ENCODE measurements around the gene CHCHD6.

Gene CHCHD6

GRCh38 chr3:126663750-126664149 lies 40.3 kb upstream of the CHCHD6 start:
- H3K27ac ChIP-seq, result no peak overlapping the region
- intact Hi-C loops (cut with DNase I; ENCODE audit: low total_unique reads), result no loop called here

DNA sequence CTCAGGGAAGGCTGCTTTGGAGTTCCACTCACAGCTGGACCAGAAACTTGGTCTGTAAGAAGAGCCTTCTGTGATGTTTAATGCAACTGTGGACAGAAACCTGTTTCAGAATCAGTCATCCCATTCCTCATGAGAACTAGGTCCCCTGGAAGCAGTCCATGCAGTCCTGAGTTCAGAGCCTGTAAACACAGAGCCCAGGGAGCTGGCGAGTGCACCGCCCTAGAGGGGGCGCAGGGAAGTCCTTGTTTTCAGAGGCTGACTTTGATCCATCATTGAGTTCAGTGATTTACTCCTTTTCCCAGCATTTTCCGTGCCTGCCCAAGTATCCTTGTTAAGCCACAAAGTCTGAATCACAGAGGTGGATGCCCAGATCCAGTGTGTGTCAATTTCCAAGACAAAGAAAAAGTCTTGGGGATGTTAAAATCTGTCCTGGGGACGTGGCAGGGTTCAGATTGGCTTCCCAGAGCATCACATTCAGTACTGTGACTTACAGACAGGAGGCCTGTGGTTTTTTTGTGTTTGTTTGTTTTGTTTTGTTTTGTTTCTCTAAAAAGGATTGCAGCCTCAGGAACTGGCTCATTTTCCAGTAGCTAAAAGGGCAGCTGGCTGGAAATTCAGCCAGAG lies 39.3 kb upstream of the CHCHD6 start:
- Histone ChIP-seq H3K9me3 (no peaks in the 10 kb centered on the region), H3K27me3 (peaks cover 0 to 42% of the 10 kb centered on the region in 2 donors), H3K4me3 (no peak overlapping the region), H3K27ac (no peak overlapping the region), H3K36me3 (no peaks in the 10 kb centered on the region), H3K4me1 (no peaks in the 10 kb centered on the region)
- intact Hi-C loops (cut with DNase I; ENCODE audit: low total_unique reads), result no loop called here
- TF ChIP-seq, protein P1, sequence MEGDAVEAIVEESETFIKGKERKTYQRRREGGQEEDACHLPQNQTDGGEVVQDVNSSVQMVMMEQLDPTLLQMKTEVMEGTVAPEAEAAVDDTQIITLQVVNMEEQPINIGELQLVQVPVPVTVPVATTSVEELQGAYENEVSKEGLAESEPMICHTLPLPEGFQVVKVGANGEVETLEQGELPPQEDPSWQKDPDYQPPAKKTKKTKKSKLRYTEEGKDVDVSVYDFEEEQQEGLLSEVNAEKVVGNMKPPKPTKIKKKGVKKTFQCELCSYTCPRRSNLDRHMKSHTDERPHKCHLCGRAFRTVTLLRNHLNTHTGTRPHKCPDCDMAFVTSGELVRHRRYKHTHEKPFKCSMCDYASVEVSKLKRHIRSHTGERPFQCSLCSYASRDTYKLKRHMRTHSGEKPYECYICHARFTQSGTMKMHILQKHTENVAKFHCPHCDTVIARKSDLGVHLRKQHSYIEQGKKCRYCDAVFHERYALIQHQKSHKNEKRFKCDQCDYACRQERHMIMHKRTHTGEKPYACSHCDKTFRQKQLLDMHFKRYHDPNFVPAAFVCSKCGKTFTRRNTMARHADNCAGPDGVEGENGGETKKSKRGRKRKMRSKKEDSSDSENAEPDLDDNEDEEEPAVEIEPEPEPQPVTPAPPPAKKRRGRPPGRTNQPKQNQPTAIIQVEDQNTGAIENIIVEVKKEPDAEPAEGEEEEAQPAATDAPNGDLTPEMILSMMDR (IDR thresholded peaks at IDR 0.05), result no peak
- no peak for DNase-seq

More at GRCh38 chr3:126663750-126664149, 40.3 kb upstream of the CHCHD6 start:
- TF ChIP-seq, protein P1 (IDR thresholded peaks at IDR 0.05), result no peak
- no peak for DNase-seq
- no peaks in the 10 kb centered on the region for H3K9me3 ChIP-seq
- H3K4me3 ChIP-seq, result no peak overlapping the region
- H3K4me1 ChIP-seq, result no peaks in the 10 kb centered on the region
- peaks cover 0 to 48% of the 10 kb centered on the region in 2 donors for H3K27me3 ChIP-seq
- H3K36me3 ChIP-seq, result no peaks in the 10 kb centered on the region

- Histone ChIP-seq H3K36me3 (no peaks in the 10 kb centered on the region), H3K27ac (no peak overlapping the region), H3K27me3 (peaks cover 0 to 42% of the 10 kb centered on the region in 2 donors), H3K4me3 (no peak overlapping the region), H3K4me1 (no peaks in the 10 kb centered on the region), H3K9me3 (no peaks in the 10 kb centered on the region)
- intact Hi-C loops (cut with DNase I; ENCODE audit: low total_unique reads), result no loop called here
- DNase-seq, result no peak
- TF ChIP-seq, protein P1 (IDR thresholded peaks at IDR 0.05), result no peak
Measured at GRCh38 chr3:126665221-126665936, 38.7 kb upstream of the CHCHD6 start.

DNA sequence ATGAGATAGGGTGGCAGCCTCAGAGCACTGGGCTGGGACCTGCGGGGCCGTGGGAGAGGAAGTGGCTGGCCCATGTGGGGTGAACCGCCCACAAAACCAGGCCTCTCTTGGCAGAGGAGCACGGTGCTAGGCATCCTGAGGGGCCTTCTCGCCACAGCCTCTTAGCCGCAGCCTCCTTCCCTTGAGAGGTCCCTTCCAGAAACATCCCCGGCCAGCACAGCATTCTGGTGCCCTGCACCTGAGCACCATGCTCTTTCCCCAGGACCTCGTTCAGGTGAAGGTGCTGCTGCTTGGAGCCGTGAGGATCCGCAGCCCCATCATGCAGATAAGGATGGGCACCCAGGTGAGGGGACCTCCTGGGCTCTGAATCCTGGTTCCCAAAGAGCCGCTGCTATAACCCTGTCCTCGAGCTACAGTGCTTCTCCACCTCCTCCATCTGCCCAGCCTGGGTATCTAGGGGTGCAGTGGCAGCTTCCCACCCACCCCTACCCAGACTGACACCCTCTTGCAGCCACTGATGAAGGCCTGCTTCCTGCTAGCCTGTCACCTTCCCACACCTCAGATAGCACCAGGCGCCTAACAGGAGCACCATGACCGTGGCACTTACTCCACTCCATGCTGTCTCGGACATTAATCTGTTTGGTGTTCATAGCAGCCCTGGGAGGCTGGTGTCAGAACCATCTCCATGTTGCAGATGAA lies 37.9 kb upstream of the CHCHD6 start:
- TF ChIP-seq, protein P1 (IDR thresholded peaks at IDR 0.05), result no peak
- H3K9me3 ChIP-seq, result no peaks in the 10 kb centered on the region
- no peak overlapping the region for H3K4me3 ChIP-seq
- no peaks in the 10 kb centered on the region for H3K36me3 ChIP-seq
- no peak overlapping the region for H3K27ac ChIP-seq
- no peak for DNase-seq
- no peaks in the 10 kb centered on the region for H3K4me1 ChIP-seq
- intact Hi-C loops (cut with DNase I; ENCODE audit: low total_unique reads), result no loop called here
- H3K27me3 ChIP-seq, result peaks cover 0 to 37% of the 10 kb centered on the region in 2 donors

- H3K4me3 ChIP-seq, result no peak overlapping the region
- intact Hi-C loops (cut with DNase I; ENCODE audit: low total_unique reads), result no loop called here
- no peaks in the 10 kb centered on the region for H3K4me1 ChIP-seq
- H3K9me3 ChIP-seq, result no peaks in the 10 kb centered on the region
- TF ChIP-seq, protein P1 (IDR thresholded peaks at IDR 0.05), result no peak
- peaks cover 0 to 29% of the 10 kb centered on the region in 2 donors for H3K27me3 ChIP-seq
- H3K36me3 ChIP-seq, result no peaks in the 10 kb centered on the region
- no peak overlapping the region for H3K27ac ChIP-seq
- DNase-seq, result no peak
Measured at GRCh38 chr3:126666658-126667528, 37.1 kb upstream of the CHCHD6 start.
